ENCODE data around the gene HES3. TPM values are rescaled to one million over a fixed set of nuclear protein-coding genes. Genes with fewer than 3 reads are reported as not detected.

The HES3 gene
- polyA plus RNA-seq, 1 of the 3 experiments (the other 2 are of a cell fraction): not detected

DNA sequence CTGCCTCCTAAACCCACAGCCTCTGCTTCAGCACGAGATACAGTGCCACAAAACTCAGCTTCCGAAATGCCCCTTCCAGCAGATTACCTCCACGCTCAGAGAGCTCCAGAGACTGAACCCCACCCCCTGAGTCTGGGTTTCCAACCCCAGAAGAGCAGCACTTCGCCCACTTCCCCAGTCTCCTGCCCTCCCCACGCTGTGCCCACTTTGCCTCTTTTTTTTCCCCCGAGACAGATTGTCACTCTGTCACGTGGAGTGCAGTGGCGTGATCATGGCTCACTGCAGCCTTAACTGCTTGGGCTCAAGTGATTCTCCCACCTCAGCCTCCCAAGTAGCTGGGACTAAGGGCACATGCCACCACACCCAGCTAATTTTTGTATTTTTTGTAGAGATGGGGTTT, 18.3 kb upstream of the HES3 start:
- POLR2A ChIA-PET: no interaction called here
- 97% methylated on average over 8 of the region's 8 CpGs for WGBS (ENCODE audit: low lambda C conversion rate)
- H3K36me3 ChIP-seq (replicated peaks in 1 of 2; ENCODE audit: control insufficient read depth in 1 of 2, insufficient read depth in 2 of 2, low read length in 1 of 2): peaks cover 10 to 40% of the 10 kb centered on the region in 2 experiments

DNA sequence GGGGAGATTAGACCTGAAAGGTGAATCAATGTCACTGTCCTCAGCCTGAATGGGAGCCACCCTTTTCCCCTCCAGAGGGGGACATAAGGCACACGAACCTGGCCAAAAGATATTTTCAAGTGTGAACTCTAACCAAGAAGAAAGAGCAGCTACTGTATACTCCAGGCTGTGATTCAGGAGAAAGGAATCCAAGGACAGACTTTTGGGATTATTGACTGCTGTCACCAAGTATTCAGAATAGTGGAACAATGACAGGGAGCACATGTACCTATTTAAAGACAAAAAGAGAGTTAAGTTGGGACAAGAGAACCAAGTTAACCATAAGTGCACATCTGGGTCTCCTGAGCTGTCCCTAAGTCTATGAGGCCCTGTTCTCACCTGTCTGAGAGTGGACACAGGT, 10.6 kb upstream of the HES3 start:
- H3K9me2 ChIP-seq: no peaks in the 10 kb centered on the region
- peaks cover 0 to 9% of the 10 kb centered on the region in 2 experiments; a peak in 1 of 4 replicates for H3K4me1 ChIP-seq (ENCODE audit: control insufficient read depth in 1 of 2, insufficient read depth in 2 of 2, low read depth in 1 of 2, low read length in 1 of 2)
- WGBS (ENCODE audit: low lambda C conversion rate): 43% methylated on average over 1 of the region's 1 CpG
- DNase-seq: no peak
- H3K79me2 ChIP-seq (ENCODE audit: insufficient read depth): peaks cover 34% of the 10 kb centered on the region
- no peak overlapping the region for H3K4me3 ChIP-seq (ENCODE audit: low read depth in 2 of 2, low read length in 1 of 2)
- H3K27ac ChIP-seq (ENCODE audit: low read depth in 2 of 2, low read length in 1 of 2): no peak overlapping the region
- ChIA-PET POLR2A (no interaction called here), CTCF (interaction anchor here (1.2 to 2.2 kb wide), 3 partner anchors 13 to 172 kb away, joined by 4 to 8 read pairs (median 4); no protein-coding TSS in a partner anchor)
- H3K36me3 ChIP-seq (replicated peaks in 1 of 2; ENCODE audit: control insufficient read depth in 1 of 2, insufficient read depth in 2 of 2, low read length in 1 of 2): peaks cover 8 to 13% of the 10 kb centered on the region in 2 experiments
- H4K20me1 ChIP-seq (ENCODE audit: insufficient read depth): no peaks in the 10 kb centered on the region
- H3K9ac ChIP-seq: no peak overlapping the region
- H2AFZ ChIP-seq (ENCODE audit: low read depth): no peak overlapping the region
- H3F3A ChIP-seq (replicated peaks; ENCODE audit: insufficient read depth): no peaks in the 10 kb centered on the region
- no peaks in the 10 kb centered on the region for H3K27me3 ChIP-seq (ENCODE audit: insufficient read depth)
- TF ChIP-seq, protein P1, sequence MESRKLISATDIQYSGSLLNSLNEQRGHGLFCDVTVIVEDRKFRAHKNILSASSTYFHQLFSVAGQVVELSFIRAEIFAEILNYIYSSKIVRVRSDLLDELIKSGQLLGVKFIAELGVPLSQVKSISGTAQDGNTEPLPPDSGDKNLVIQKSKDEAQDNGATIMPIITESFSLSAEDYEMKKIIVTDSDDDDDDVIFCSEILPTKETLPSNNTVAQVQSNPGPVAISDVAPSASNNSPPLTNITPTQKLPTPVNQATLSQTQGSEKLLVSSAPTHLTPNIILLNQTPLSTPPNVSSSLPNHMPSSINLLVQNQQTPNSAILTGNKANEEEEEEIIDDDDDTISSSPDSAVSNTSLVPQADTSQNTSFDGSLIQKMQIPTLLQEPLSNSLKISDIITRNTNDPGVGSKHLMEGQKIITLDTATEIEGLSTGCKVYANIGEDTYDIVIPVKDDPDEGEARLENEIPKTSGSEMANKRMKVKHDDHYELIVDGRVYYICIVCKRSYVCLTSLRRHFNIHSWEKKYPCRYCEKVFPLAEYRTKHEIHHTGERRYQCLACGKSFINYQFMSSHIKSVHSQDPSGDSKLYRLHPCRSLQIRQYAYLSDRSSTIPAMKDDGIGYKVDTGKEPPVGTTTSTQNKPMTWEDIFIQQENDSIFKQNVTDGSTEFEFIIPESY (IDR thresholded peaks at IDR 0.05; ENCODE audit: borderline replicate concordance, low read depth): no peak
- H3K4me2 ChIP-seq: no peak overlapping the region
- no peaks in the 10 kb centered on the region for H3K9me3 ChIP-seq

More for the DNA sequence above, 18.3 kb upstream of the HES3 start:
- TF ChIP-seq EP300 (IDR thresholded peaks at IDR 0.05; ENCODE audit: borderline replicate concordance in 1 of 2, low read depth in 1 of 2, low read length in 1 of 2): no peak
- no peak for TF ChIP-seq NRF1 (IDR thresholded peaks at IDR 0.05; ENCODE audit: low read depth, low read length)
- TF ChIP-seq, protein P2, sequence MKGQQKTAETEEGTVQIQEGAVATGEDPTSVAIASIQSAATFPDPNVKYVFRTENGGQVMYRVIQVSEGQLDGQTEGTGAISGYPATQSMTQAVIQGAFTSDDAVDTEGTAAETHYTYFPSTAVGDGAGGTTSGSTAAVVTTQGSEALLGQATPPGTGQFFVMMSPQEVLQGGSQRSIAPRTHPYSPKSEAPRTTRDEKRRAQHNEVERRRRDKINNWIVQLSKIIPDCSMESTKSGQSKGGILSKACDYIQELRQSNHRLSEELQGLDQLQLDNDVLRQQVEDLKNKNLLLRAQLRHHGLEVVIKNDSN (IDR thresholded peaks at IDR 0.05; ENCODE audit: borderline replicate concordance, low read depth): no peak
- TF ChIP-seq, protein P3, sequence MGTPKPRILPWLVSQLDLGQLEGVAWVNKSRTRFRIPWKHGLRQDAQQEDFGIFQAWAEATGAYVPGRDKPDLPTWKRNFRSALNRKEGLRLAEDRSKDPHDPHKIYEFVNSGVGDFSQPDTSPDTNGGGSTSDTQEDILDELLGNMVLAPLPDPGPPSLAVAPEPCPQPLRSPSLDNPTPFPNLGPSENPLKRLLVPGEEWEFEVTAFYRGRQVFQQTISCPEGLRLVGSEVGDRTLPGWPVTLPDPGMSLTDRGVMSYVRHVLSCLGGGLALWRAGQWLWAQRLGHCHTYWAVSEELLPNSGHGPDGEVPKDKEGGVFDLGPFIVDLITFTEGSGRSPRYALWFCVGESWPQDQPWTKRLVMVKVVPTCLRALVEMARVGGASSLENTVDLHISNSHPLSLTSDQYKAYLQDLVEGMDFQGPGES (IDR thresholded peaks at IDR 0.05; ENCODE audit: low read depth, low read length): no peak
- TF ChIP-seq SIN3A (IDR thresholded peaks at IDR 0.05; ENCODE audit: borderline replicate concordance, low read depth, low read length): no peak
- no peak for TF ChIP-seq JUND (IDR thresholded peaks at IDR 0.05)
- no peak for TF ChIP-seq ELF1 (IDR thresholded peaks at IDR 0.05)
- TF ChIP-seq FOXJ3 (CRISPR knock-in tag; IDR thresholded peaks at IDR 0.05): no peak
- TF ChIP-seq GATA2 (CRISPR knock-in tag; IDR thresholded peaks at IDR 0.05): no peak
- TF ChIP-seq, protein P1 (IDR thresholded peaks at IDR 0.05; ENCODE audit: borderline replicate concordance, low read depth): no peak
- no peak for TF ChIP-seq MXI1 (IDR thresholded peaks at IDR 0.05; ENCODE audit: low read depth, low read length)
- TF ChIP-seq MEF2A (IDR thresholded peaks at IDR 0.05; ENCODE audit: borderline replicate concordance, low read depth): no peak
- no peak for TF ChIP-seq RAD21 (IDR thresholded peaks at IDR 0.05; ENCODE audit: low read length)
- TF ChIP-seq RCOR1 (IDR thresholded peaks at IDR 0.05; ENCODE audit: low read length): no peak
- TF ChIP-seq YY1 (IDR thresholded peaks at IDR 0.05; ENCODE audit: low read depth): no peak
- TF ChIP-seq RXRA (IDR thresholded peaks at IDR 0.05; ENCODE audit: borderline replicate concordance, low read depth): no peak
- no peak for TF ChIP-seq TEAD4 (IDR thresholded peaks at IDR 0.05; ENCODE audit: borderline replicate concordance, insufficient read depth)
- Histone ChIP-seq H3K9ac (no peak overlapping the region), H3K4me2 (no peak overlapping the region), H3K9me2 (no peaks in the 10 kb centered on the region), H3K9me3 (no peaks in the 10 kb centered on the region), H3K79me2 (ENCODE audit: insufficient read depth) (peaks cover 3% of the 10 kb centered on the region; the same call in 1 of the 2 replicates), H3K27ac (ENCODE audit: low read depth in 2 of 2, low read length in 1 of 2) (no peak overlapping the region), H3K27me3 (ENCODE audit: insufficient read depth) (no peaks in the 10 kb centered on the region), H3F3A (replicated peaks; ENCODE audit: insufficient read depth) (no peaks in the 10 kb centered on the region), H3K4me3 (ENCODE audit: low read depth in 2 of 2, low read length in 1 of 2) (no peak overlapping the region), H3K4me1 (ENCODE audit: control insufficient read depth in 1 of 2, insufficient read depth in 2 of 2, low read depth in 1 of 2, low read length in 1 of 2) (no peaks in the 10 kb centered on the region), H4K20me1 (ENCODE audit: insufficient read depth) (no peaks in the 10 kb centered on the region), H2AFZ (ENCODE audit: low read depth) (no peak overlapping the region)
- CTCF ChIA-PET: interaction anchor here (1.1 to 2.1 kb wide), 5 partner anchors 13 to 26 kb away, joined by 3 to 8 read pairs (median 4); partner anchors contain the start of gene RPL22
- DNase-seq: no peak
